OCI-LY3 (cell line): ENCODE measurements around the gene HS2ST1.

ENCODE experiments used
- CTCF ChIP-seq: fragments of 200-600, 300-600 bp; sonication (generic); IDR thresholded peaks from 2 replicates; pipeline ENCODE4 v1.5.1; 2014; ENCODE audit warnings: antibody characterized with exemption, low read length, low read depth
- EZH2phosphoT487 ChIP-seq: fragments of 200-600 bp; shearing (Covaris generic); IDR thresholded peaks from 2 replicates; pipeline ENCODE4 v1.6.1; 2018; ENCODE audit warnings: antibody characterized with exemption, mixed run types, low read depth

GRCh38 chr1:87072411-87072810, 158.0 kb downstream of the HS2ST1 start:
- no peak for TF ChIP-seq CTCF
- TF ChIP-seq EZH2phosphoT487 = no peak
